ENCODE results near the gene GDPD3.

DNA sequence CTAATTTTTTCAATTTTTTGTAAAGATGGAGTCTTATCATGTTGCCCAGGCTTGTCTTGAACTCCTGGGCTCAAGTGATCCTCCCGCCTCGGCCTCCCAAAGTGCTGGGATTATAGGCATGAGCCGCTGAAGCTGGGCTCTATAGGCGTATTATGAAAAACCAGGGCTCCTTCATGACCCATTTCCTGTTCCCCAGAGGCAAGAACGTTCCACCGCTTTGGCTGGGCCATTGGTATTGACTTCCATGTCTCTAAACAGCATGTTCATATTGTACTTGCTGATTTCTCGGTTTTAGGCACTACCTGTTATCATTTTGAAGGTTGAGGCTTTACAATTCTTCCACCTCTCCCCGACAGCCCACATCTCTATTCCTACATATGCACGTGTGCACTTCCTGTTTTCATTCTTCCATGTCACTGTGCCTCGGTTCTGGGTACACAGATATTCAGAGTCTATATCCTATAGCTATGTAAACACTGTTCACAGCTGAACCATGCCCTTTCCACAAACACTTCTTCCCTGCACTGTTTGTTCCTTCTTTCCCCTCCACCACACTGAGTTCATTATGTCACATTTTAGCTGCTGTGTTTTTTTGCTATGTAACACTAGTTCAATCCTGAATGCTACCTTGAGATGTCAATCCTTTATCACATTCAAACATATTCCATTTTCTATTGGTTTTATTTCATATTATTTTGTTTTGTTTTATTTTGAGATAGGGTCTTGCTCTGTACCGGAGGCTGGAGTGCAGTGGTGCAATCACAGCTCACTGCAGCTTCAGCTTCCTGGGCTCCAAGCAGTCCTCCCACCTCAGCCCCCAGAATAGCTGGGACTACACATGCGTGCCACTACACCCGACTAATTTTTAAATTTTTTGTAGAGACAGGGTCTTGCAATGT lies 26.5 kb upstream of the GDPD3 start:
- TF ChIP-seq CTCF (IDR thresholded peaks at IDR 0.05 in 2 of 3, conservative IDR thresholded peaks at IDR 0.05 in 1 of 3; ENCODE audit: insufficient read depth in 2 of 3, low read depth in 1 of 3, low read length in 3 of 3) = no peak
- no peak for TF ChIP-seq MAX (CRISPR knock-in tag; IDR thresholded peaks at IDR 0.05)
- peak; percentile 13; the same call in 1 of the 2 replicates for TF ChIP-seq CTBP1 (IDR thresholded peaks at IDR 0.05; ENCODE audit: borderline replicate concordance)
- TF ChIP-seq POLR2AphosphoS5 (IDR thresholded peaks at IDR 0.05; ENCODE audit: control insufficient read depth, insufficient read depth, low read depth, low read length) = no peak
- TF ChIP-seq, protein P1, sequence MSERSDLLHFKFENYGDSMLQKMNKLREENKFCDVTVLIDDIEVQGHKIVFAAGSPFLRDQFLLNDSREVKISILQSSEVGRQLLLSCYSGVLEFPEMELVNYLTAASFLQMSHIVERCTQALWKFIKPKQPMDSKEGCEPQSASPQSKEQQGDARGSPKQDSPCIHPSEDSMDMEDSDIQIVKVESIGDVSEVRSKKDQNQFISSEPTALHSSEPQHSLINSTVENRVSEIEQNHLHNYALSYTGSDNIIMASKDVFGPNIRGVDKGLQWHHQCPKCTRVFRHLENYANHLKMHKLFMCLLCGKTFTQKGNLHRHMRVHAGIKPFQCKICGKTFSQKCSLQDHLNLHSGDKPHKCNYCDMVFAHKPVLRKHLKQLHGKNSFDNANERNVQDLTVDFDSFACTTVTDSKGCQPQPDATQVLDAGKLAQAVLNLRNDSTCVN (CRISPR knock-in tag; IDR thresholded peaks at IDR 0.05) = no peak

Measured in K562 (cell line).